Activated CD8-positive, alpha-beta memory T cell treated with anti-CD3 and anti-CD28 coated beads for 1 hour (primary cell): Measurements from ENCODE around the gene CUBN.

Experiments used
- DNase-seq, 2 donors: peaks; one replicate each; pipeline ENCODE4 v3.0.0-alpha.2; 2020; ENCODE audit warnings: low read depth in 1 of 2; ENCODE audit errors: extremely low read depth in 1 of 2

CUBN gene

DNA sequence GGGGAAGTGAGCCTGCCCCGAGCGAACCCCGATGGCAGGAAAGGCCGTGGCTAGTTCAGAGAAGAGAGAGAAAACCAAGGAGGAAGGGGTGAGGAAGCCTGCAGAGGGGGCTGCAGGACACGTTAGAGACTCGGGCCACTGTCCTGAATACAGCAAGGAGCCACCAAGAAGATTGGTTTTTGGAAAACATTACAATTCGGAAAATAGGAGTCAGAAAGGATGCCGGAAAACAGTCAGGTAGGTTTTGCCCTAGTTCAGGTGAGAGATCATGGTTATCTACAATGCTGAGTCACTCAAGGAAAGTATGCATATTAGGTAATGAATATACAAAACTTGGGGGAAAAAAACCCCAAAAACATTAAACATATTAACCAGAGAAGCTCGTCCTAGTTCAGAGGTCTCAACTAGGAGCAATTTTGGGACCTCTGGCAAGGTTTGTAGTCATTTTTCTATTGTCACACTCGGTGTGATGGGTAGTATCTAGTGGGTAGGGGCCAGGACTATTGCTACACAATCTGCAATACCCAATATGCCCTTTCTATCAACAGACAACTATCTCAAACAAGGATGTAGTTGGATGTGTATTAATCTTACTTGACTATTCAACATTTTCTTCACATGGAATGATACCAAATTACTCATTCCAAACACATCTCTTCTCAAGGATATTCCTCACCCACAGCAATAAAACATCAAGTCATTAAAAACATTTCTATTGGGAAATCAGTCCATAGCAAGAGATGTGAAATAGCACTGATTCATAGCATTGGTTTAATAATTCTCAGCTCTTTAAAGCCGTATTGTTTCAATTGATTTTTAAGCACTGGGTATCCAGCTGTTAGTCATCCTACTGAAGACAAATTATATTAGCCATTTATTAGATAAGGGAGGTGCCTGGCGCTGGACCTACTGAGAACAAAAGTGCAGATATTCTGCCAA lies 238.0 kb downstream of the CUBN start:
- DNase-seq, result no peak

GRCh38 chr10:16890691-16891090 lies 238.9 kb downstream of the CUBN start:
- DNase-seq, result no peak

- DNase-seq, result no peak
These were observed 242.0 kb downstream of the CUBN start for GRCh38 chr10:16887565-16887964.

GRCh38 chr10:16886031-16886430 lies 243.6 kb downstream of the CUBN start:
- no peak for DNase-seq

DNA sequence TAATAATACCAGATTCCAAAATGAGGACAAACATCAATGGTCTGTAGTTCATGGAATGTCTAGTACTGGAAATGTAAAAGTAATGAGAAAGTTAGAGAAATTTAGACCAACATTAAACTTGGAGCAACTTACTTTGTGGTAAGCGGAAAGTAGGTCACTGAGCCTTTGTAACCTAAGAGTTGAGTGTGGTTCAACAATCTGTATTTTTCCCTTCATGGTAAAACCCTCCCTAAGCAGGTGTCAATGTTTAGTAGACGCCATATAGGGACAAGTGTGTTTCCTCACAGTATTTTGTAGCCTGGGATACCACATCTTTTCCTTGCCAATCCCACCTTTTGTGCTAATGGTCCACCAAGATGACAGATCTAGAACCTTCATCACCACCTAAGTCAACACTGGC lies 245.1 kb downstream of the CUBN start:
- no peak for DNase-seq

- DNase-seq, result no peak
These were observed 246.5 kb downstream of the CUBN start for GRCh38 chr10:16883084-16883483.

DNA sequence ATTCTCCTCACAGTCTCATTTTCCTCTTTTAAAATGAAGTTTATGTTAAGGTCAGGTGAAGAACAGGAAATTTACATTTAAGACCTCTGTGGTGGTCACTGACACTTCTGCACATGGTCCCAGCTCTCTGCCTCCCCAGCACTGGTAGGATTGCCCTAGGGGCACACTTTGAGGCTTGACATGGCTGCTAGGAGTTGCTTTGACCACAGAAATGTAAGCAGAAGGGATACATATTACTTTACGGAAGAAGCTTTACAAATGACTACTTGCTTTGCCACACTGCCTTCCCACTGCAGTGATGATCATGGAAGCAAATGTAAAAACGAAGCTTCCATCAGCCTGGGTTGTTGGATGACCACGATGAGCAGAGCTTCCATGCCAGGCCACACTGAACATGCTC lies 259.3 kb downstream of the CUBN start:
- no peak for DNase-seq

- no peak for DNase-seq
These were observed 261.6 kb downstream of the CUBN start for GRCh38 chr10:16867990-16868389.

GRCh38 chr10:16867556-16867955 lies 262.1 kb downstream of the CUBN start:
- no peak for DNase-seq

DNA sequence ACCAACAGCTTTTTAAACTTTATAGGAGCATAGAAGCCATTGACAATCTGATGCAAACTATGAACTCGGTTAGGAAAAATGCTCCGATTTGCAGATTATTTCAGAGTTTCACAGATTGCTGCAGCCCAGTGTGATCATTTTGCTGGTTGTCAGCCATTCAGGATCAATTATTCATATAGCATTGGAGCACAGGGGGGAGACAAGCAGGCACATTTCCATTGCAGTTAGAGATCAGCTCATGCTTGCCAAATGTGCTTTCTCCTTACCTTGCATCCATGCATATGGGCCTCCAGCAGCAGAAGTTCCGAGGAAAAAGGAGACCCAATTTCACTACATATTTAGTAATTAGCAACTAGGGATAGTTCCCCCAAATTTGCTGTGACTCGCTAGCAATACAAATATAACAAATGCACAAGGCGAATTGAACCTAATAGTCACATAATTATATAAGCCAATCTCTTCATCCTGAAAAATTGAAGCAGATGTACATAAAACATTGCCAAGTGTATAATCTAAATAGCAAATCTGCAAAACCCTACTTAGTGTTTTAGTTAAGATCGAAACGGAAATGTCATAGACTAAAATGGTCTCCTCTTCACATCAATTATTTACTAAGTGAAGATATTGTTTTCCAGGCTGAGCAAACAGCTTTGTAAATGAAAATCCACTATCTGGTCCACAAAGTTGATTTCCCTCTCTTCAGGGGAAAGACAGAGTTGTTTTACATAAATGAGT lies 262.9 kb downstream of the CUBN start:
- no peak for DNase-seq

DNA sequence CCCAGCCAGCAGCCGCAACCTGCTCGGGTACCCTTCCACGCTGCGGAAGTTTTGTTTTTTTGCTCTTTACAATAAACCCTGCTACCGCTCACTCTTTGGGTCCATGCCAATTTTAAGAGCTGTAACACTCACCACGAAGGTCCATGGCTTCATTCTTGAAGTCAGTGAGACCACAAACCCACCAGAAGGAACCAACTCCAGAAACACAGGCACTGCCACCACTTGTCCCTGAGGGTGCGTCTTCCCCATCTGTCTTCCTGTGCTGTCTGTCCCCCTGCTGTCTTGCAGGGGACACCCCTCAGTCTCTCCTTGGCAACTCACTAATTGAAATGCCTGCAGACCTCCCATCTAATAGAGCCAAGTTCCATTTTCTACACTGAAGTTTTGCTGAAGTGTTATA lies 263.8 kb downstream of the CUBN start:
- DNase-seq, result no peak

- DNase-seq, result no peak
These were observed 265.8 kb downstream of the CUBN start for GRCh38 chr10:16863766-16864165.

- DNase-seq, result no peak
These were observed 272.2 kb downstream of the CUBN start for GRCh38 chr10:16857419-16857818.

- DNase-seq, result no peak
These were observed 273.0 kb downstream of the CUBN start for GRCh38 chr10:16856567-16856966.

- DNase-seq, result no peak
These were observed 273.5 kb downstream of the CUBN start for GRCh38 chr10:16856092-16856491.

GRCh38 chr10:16854623-16855022 lies 275.0 kb downstream of the CUBN start:
- no peak for DNase-seq

- no peak for DNase-seq
These were observed 275.8 kb downstream of the CUBN start for GRCh38 chr10:16853809-16854208.

DNA sequence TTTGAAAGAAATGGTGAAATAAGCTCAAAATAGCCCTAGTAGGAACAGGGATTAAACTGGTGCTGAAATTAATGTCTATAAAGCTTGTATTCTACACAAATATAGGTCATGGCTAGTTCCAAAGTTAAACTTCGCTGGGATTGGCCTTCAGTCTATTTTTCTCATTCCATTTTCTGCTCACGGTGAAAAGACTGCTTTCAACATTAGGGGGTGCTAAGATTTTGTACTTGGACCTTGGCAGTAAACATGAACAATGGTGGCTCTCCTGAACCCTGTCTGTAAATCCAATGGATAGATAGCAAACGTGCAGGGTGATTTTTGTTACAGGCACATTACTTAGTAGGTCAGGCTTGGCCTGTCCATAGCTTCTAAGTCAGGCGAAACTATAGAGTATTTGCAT lies 276.4 kb downstream of the CUBN start:
- no peak for DNase-seq

DNA sequence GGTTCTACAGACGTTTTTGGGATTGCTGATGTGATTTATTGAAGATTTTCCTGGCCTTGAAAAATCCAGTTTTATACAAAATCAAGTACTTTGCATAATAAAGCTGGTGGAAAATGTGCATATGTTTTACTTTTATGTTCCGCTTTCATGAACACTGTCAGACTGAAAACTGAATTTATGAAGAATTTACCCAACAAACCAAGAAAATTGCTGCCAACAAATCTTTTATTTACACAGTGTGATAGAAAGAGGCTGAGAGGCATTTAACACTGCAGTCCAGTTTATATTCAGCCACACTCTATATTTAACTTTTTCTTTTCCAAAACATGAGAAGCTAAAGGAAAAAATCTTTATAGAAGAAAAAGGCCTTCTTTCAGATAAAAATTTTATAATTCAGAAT lies 277.0 kb downstream of the CUBN start:
- DNase-seq, result no peak

GRCh38 chr10:16848562-16849154 lies 281.0 kb downstream of the CUBN start:
- DNase-seq, result no peak

DNA sequence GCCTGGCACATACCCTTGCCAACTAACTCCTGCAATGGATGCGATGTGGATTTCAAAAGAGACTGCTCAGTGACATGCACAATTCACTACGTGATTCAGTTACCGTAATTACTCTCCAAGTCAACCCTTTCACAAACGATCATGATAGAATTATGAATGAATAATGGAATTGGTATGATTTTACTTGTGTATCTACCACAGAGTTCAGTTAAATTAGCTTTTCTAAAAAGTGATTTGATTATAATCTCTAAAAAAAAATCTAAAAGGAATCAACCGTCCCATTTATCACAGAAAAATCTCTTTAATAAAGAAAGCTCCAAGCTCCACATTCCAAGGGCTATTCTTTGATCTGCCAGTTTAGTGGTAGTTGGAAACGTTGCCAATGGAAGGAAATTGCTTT lies 282.0 kb downstream of the CUBN start:
- no peak for DNase-seq

DNA sequence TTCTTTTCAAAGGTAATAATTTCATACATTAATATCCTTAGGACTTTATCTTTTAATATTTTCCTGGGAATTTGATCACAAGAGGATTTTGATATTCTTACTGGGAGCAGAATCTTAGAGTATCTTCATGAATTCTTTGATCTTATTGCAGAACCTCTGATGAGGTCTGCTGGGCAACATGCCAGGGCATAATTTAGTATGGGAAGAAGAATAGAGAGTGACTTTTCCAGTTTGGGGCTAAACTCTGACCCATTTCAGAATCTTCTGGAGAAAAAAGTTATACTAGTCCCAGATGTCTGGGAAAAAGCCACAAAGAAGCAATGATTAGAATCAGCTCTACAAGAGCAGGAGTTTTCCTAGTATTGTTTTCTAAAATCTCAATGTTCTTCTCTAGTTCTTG lies 284.4 kb downstream of the CUBN start:
- DNase-seq, result no peak
